ENCODE measurements around the gene APCDD1.

GRCh38 chr18:10514082-10514481, 59.6 kb downstream of the APCDD1 start:
- TF ChIP-seq CTCF (IDR thresholded peaks at IDR 0.05) (no peak), POLR2AphosphoS5 (IDR thresholded peaks at IDR 0.05) (no peak), POLR2A (IDR thresholded peaks at IDR 0.05; ENCODE audit: low read depth) (no peak), EP300 (IDR thresholded peaks at IDR 0.05) (no peak)
